ENCODE measurements around the gene OTUD7B.

DNA sequence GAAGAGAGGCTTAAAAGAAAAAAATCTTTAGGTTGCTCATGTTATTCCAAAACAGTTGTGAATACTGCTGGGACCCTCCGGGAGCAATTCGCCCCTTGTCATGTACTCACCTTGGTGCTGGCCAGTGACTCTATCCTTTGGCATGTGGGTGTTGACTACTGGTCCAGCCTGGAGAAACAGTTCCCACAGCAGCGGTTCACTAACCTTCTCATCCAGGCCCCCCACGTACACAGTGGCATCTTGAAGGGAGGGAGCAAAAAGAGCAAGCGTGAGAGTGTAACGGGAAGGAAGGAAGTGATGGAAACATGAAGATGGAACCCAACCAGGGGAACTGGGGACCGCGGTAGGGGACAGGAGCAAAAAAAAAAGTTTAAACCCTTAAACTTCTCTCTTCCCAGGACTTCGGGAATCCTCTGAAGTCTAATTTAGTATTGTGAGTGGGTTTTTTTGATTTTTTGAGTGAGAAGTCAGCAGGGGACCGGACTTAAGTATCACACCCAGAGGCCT lies 83.4 kb downstream of the OTUD7B start:
- TF ChIP-seq CTCF (IDR thresholded peaks at IDR 0.05) (no peak), EZH2 (IDR thresholded peaks at IDR 0.05; ENCODE audit: borderline replicate concordance, insufficient read depth, low read depth, low read length, poor library complexity, severe bottlenecking) (no peak)

Measured in B cell (primary cell).